NCI-H2227 (cell line): Measurements from ENCODE around the gene GEMIN7.

Experiments used
- DNase-seq: peaks from one replicate; lab custom pipeline; 2025; ENCODE audit not compliant: unreplicated experiment; lab: John Stamatoyannopoulos, UW

Gene GEMIN7, protein sequence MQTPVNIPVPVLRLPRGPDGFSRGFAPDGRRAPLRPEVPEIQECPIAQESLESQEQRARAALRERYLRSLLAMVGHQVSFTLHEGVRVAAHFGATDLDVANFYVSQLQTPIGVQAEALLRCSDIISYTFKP

GRCh38 chr19:45079063-45079910 is at the start of gene GEMIN7:
GEMIN7 (plus strand) TSS chr19:45079260; CDS start chr19:45090115, 10,855 bp downstream.
- peak; percentile 82 for DNase-seq

- DNase-seq = no peak
These were observed 48.2 kb upstream of the GEMIN7 start for GRCh38 chr19:45030825-45031224.

GRCh38 chr19:45032421-45032820 is 46.6 kb upstream of the GEMIN7 start:
- no peak for DNase-seq

DNA sequence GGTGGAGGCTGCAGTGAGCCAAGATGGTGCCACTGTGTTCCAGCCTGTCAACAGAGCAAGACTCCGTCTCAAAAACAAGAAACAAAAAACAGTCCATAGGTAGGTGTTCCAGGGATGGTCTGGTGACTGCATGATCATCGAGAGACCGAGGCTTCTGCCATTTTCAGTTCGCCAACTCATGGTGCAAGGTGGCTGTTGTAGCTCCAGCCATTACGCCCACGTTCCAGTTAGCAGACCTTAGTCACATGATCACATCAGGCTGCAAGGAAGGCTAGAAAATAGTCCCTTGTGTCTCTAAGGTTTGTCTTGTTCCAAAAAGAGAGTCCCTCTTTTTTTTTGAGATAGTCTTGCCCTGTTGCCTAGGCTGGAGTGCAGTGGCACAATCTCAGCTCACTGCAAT is 43.3 kb upstream of the GEMIN7 start:
- DNase-seq = no peak

GRCh38 chr19:45037393-45038169 is 41.5 kb upstream of the GEMIN7 start:
- DNase-seq = no peak

DNA sequence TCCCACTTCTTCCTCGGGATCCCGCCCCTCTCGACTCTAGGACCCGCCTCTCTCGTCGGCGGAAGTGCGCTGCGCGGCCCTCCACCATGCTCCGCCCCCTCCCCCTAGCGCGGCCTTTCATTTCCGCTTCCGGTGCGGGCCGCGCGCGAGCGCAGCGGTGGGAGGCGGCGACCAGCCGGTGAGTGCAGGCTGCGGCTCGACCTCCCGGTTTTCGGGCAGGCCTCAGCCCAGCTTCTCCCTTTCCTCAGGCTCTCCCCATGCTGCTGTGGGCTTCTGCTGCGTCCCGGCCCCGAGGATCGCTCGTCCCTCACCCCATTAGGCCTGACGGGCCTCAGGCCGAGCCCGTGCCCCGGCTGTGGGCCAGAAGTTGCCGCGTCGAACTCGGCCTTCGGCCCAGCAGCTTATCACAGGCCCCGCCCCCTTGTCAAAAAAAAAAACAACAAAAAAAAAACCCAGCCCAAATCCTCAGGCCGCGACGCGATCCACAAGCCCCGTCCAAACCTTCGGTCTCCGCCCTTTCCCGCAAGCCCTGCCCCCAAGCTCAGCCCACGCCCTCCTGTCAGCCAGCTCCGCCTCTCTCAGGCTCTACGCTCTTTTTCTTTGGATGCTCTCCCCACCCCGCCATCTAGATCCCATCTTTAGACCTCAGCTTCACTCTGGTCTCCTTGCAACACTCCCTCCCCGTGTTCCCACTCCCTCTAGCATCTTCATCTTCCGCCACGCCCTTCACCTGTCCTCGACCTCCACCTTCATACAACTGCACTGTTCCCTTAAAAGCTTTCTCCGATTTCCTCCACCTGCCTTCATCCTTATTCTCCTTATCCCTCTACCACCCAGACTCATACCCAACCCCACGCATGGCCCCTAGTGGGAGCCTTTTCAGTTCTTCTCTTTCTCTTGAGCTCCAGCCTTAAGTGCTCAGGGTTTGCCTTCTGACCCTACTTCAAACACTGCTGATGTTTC is 39.8 kb upstream of the GEMIN7 start, which contains the start of gene CLASRP:
TSS of gene CLASRP (plus strand) at position 115 of the 963 bp plus-strand sequence. CDS start 1,168 bp downstream, outside the sequence.
- peak; percentile 90 for DNase-seq

DNA sequence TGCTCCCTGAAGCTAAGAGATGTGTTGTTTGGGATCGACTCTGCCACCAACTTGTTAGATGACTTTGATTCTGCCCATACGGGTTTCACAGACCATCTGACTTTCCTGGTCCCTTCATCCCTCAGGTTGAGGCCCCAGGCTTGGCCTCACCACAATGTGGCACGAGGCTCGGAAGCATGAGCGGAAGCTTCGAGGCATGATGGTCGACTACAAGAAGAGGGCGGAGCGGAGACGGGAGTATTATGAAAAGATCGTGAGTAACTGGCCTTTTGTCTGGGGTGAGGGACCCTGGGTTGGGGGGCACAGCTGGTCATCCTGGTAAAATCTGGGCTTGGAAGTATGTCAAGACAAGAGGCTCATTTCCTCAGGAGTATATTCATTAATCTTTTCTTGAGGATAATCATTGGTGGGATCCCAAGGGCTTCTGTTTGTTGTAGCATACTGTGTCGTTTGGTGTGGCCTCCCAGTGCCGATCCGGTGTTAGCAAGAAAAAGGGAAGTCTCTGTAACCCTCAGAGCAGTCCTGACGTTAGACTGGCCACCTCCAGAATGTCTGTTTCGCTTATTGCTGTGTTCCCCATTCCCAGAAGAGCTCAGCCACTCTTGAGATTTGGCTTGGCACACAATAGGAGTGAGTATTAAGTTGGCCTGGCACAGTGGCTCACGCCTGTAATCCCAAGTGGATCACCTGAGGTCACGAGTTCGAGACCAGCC is 38.8 kb upstream of the GEMIN7 start:
- DNase-seq = no peak

GRCh38 chr19:45041125-45041524 is 37.9 kb upstream of the GEMIN7 start:
- no peak for DNase-seq

GRCh38 chr19:45045671-45046353 is 33.2 kb upstream of the GEMIN7 start:
- DNase-seq = no peak

GRCh38 chr19:45046355-45046754 is 32.7 kb upstream of the GEMIN7 start:
- no peak for DNase-seq

GRCh38 chr19:45047188-45047797 is 31.8 kb upstream of the GEMIN7 start:
- DNase-seq = no peak

DNA sequence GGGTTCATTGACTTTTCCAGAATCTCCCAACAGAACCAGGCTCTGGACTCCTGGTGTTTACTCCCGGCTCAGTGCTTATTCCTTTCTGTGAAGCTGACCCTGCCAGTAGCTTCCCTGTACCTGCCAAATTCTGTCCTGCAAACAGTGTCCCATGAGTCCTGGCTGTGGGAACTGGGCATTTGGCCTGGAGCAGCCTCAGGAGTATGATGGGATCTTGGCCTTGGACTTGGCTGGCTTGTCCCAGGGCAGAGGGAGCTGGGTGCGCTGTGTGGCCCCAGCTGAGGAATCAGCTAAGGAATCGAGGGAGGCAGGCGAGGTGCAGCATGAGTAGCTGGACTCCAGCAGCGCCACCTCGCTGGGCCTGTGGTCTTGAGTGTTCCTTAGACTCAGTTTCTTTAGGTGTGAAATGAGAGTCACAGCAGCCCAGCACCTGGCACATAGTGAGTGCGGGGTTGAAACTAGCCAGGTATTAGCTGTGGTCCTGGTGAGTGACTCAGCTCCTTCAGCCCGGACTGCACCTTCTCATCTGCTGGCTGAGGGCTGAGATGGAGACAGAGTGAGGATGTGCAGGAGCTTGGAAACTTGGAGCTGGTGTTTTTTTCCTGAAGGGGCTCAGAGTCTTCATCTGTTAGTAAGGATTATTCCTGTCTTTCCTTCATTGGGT is 29.9 kb upstream of the GEMIN7 start:
- no peak for DNase-seq

- DNase-seq = no peak
These were observed 29.0 kb upstream of the GEMIN7 start for GRCh38 chr19:45050036-45050435.

DNA sequence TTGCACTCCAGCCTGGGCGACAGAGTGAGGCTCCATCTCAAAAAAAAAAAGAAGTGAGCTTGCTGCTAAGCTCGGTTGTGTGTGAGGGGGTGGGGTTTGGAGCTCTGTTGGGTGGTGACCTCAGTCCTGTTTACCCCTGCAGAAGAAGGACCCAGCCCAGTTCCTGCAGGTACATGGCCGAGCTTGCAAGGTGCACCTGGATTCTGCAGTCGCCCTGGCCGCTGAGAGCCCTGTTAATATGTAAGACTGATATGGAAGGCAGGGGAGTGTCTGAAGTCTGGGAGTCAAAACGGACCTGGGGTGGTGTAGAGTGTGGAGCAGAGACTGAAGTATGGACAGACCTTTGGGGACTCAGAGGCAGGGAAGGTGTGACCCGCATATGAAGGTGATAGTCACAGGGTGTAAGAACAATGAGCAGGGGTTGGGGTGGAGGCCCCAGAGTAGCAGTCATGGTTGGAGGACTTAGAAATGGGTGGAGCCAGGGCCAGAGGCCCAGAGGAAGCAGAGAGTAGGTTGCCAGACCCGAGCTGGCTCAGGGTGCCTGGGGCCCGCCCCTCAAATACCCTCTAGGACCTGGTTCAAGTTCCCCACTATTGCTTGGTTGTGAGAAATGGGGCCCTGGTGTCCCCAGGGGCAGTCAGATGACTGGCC is 27.0 kb upstream of the GEMIN7 start:
- DNase-seq = no peak

GRCh38 chr19:45056831-45057230 is 22.2 kb upstream of the GEMIN7 start:
- no peak for DNase-seq

DNA sequence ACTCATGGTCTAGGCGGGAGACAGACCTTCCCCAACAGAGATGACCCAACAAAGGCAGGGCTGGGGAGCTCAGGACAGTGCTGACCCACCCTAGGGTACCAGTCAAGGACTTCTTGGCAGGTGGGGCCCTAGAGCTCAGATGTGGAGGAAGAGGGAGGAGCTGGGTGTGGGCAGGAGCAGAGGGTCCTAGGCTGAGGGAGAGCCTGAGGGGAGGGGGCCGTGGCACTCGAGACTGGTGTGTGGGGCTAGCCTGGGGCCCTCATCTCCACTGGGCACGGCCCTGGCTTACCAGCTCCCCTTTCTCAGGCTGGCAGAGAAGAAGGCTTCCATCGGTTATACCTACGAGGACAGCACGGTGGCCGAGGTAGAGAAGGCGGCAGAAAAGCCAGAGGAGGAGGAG is 21.6 kb upstream of the GEMIN7 start:
- DNase-seq = no peak

DNA sequence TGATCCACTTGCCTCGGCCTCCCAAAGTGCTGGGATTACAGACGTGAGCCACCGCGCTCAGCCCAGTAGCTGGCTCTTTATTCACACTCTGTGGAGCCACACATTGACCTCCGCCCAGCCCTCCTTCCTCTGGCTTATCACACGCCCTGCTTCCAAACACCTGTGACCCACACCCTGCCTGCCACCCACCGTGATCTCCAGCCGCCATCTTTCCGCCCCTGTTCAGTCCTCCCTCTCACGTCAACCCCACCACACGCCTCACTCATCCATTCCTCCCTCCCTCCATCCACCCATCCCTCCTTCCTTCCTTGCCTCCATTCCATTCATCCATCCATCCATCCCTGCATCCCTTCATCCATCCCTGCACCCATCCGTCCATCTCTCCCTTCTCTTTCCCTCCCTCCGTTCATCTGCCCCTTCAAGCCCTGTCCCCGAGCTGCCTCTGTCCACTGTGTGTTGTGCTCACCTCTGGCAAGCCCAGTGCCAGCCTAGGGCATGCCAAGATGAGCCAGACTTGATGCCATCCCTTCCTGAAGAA is 20.4 kb upstream of the GEMIN7 start:
- DNase-seq = no peak
